HFF-Myc (cell line): ENCODE results near the gene CLN6.
A peak's percentile ranks its signal among the peaks of the same experiment; 100 is the strongest.
"Not testable (repeated sequence)": the region's sequence is repeated elsewhere in the genome, so short reads cannot be mapped to it uniquely, and the experiment has no call there.

ENCODE experiments used
- DNase-seq: peaks from one replicate; pipeline ENCODE4 v3.0.0-alpha.2; 2011; ENCODE audit warnings: low read depth; ENCODE audit errors: extremely low read depth
- H3K4me3 ChIP-seq: replicated peaks from 2 replicates; pipeline ENCODE4 v1.5.1; 2011; ENCODE audit warnings: low read depth, mild to moderate bottlenecking, control low read depth, low read length
- CTCF ChIP-seq: IDR thresholded peaks from 2 replicates; pipeline ENCODE4 v1.5.1; 2012; ENCODE audit warnings: mild to moderate bottlenecking, low read depth, low read length, control low read depth; ENCODE audit errors: missing control alignments

The CLN6 gene

GRCh38 chr15:68228971-68229385 lies 550 bp downstream of the CLN6 start:
- DNase-seq = no peak
- H3K4me3 ChIP-seq = peak overlapping the region; percentile 93
- TF ChIP-seq CTCF = no peak

- peak overlapping the region; percentile 93 for H3K4me3 ChIP-seq
- no peak for DNase-seq
- TF ChIP-seq CTCF = no peak
Observed at GRCh38 chr15:68228143-68228970, 1.2 kb downstream of the CLN6 start.

- no peak for TF ChIP-seq CTCF
- peak overlapping the region; percentile 93 for H3K4me3 ChIP-seq
- DNase-seq = no peak
Observed at GRCh38 chr15:68227643-68228142, 1.8 kb downstream of the CLN6 start.

- not testable (repeated sequence) for H3K4me3 ChIP-seq, DNase-seq
Observed at GRCh38 chr15:68225442-68225841, 4.1 kb downstream of the CLN6 start.

- no peak overlapping the region for H3K4me3 ChIP-seq
Observed at GRCh38 chr15:68224546-68225250, 4.8 kb downstream of the CLN6 start.

GRCh38 chr15:68224108-68224507 lies 5.4 kb downstream of the CLN6 start:
- TF ChIP-seq CTCF = no peak
- no peak for DNase-seq
- H3K4me3 ChIP-seq = no peak overlapping the region

More at GRCh38 chr15:68224546-68225250, 4.8 kb downstream of the CLN6 start:
- no peak for TF ChIP-seq CTCF
- DNase-seq = no peak

GRCh38 chr15:68223171-68223570 lies 6.4 kb downstream of the CLN6 start:
- no peak for DNase-seq
- no peak overlapping the region for H3K4me3 ChIP-seq
- TF ChIP-seq CTCF = no peak

GRCh38 chr15:68222432-68222743 lies 7.1 kb downstream of the CLN6 start:
- not testable (repeated sequence) for H3K4me3 ChIP-seq, DNase-seq

GRCh38 chr15:68221530-68222431 lies 7.7 kb downstream of the CLN6 start:
- H3K4me3 ChIP-seq, DNase-seq: not testable (repeated sequence)
